ENCODE data around the gene PILRA.
A peak's percentile ranks its signal among the peaks of the same experiment; 100 is the strongest.
"Not testable (repeated sequence)": the region's sequence is repeated elsewhere in the genome, so short reads cannot be mapped to it uniquely, and the experiment has no call there.

PILRA gene

GRCh38 chr7:100373261-100373831 lies at the start of gene PILRA:
PILRA (plus strand) TSS chr7:100373487; CDS start chr7:100373657, 170 bp downstream.
- no peak for DNase-seq

- not testable (repeated sequence) for DNase-seq
These were observed 49.1 kb upstream of the PILRA start for GRCh38 chr7:100324194-100324593.

- DNase-seq, result not testable (repeated sequence)
These were observed 47.6 kb upstream of the PILRA start for GRCh38 chr7:100325671-100326070.

- DNase-seq, result not testable (repeated sequence)
These were observed 46.4 kb upstream of the PILRA start for GRCh38 chr7:100326914-100327313.

GRCh38 chr7:100335566-100336466 lies 37.5 kb upstream of the PILRA start:
- DNase-seq, result peak; percentile 87

- not testable (repeated sequence) for DNase-seq
These were observed 35.1 kb upstream of the PILRA start for GRCh38 chr7:100338083-100338696.

GRCh38 chr7:100341286-100341685 lies 32.0 kb upstream of the PILRA start:
- DNase-seq, result not testable (repeated sequence)

- no peak for DNase-seq
These were observed 30.5 kb upstream of the PILRA start for GRCh38 chr7:100342765-100343164.

- not testable (repeated sequence) for DNase-seq
These were observed 29.1 kb upstream of the PILRA start for GRCh38 chr7:100344124-100344559.

GRCh38 chr7:100344560-100345287 lies 28.6 kb upstream of the PILRA start:
- DNase-seq, result peak; percentile 87

GRCh38 chr7:100345288-100345672 lies 28.0 kb upstream of the PILRA start:
- DNase-seq, result peak; percentile 70

GRCh38 chr7:100346921-100347320 lies 26.4 kb upstream of the PILRA start:
- DNase-seq, result no peak

GRCh38 chr7:100348805-100349204 lies 24.5 kb upstream of the PILRA start:
- no peak for DNase-seq

GRCh38 chr7:100349757-100350156 lies 23.5 kb upstream of the PILRA start:
- DNase-seq, result no peak

GRCh38 chr7:100351657-100352058 lies 21.6 kb upstream of the PILRA start:
- DNase-seq, result no peak

- DNase-seq, result not testable (repeated sequence)
These were observed 21.0 kb upstream of the PILRA start for GRCh38 chr7:100352230-100352781.

- no peak for DNase-seq
These were observed 20.2 kb upstream of the PILRA start for GRCh38 chr7:100352984-100353684.

- peak; percentile 37 for DNase-seq
These were observed 19.5 kb upstream of the PILRA start for GRCh38 chr7:100353685-100354330.

GRCh38 chr7:100356416-100357068 lies 16.7 kb upstream of the PILRA start:
- no peak for DNase-seq

- no peak for DNase-seq
These were observed 16.1 kb upstream of the PILRA start for GRCh38 chr7:100357131-100357561.

Data from stimulated activated CD4-positive, alpha-beta T cell treated with anti-CD3 and anti-CD28 coated beads, Interleukin-1b, Interleukin-23, amount 100 ng/mL, for 48 hours (primary cell).